HepG2 (cell line): ENCODE results near the gene CCDC8. TPM values are rescaled to one million over a fixed set of nuclear protein-coding genes. Genes with fewer than 3 reads are reported as not detected.

Experiments
- ATAC-seq: fragments of 200-7000 bp; cut with Tn5 transposase; 3 replicates; pipeline ENCODE4 v1.9.1; 2020; ENCODE audit warnings: mild to moderate bottlenecking, moderate library complexity
- BruUV-seq: library from RNA; stranded (reverse); fragments of 400-500 nt; replicated peaks from 2 replicates; lab custom pipeline; 2021; lab: Mats Ljungman, UMichigan
- CTCF ChIA-PET: fragments of 300-600 bp; formaldehyde crosslinking; extraction: SDS; loops from one replicate; lab custom pipeline; 2021; ENCODE audit warnings: low total read pairs, inconsistent platforms, low intra/inter-chr PET ratio; lab: Yijun Ruan, JAX
- POLR2A ChIA-PET: fragments of 350-600 bp; sonication (Branson Sonifier 250); formaldehyde crosslinking; loops from one replicate; lab custom pipeline; 2020; ENCODE audit warnings: antibody characterized with exemption, inconsistent platforms; lab: Yijun Ruan, JAX
- DNase-seq: peaks from one replicate; pipeline ENCODE4 v3.0.0-alpha.2; 2015; ENCODE audit warnings: low spot score
- FAIRE-seq: peaks from 3 replicates; lab custom pipeline; 2011; peaks lifted over from hg19 to GRCh38; lab: Jason Lieb, UNC
- H2AFZ ChIP-seq: one replicate; pipeline ENCODE4 v1.6.1; 2011; ENCODE audit warnings: low read length, inconsistent platforms
- H3K27ac ChIP-seq: fragments of 300-600 bp; 3 replicates; pipeline ENCODE4 v1.8.0; 2011; ENCODE audit warnings: mixed run types, mild to moderate bottlenecking, mixed read lengths, low read length, inconsistent platforms; ENCODE audit not compliant: insufficient read depth; ENCODE audit errors: extremely low read length
- H3K27me3 ChIP-seq, 2 experiments: fragments of 200-600 bp in 1 of 2; 2 replicates in 1 of 2; 3 replicates in 1 of 2; pipeline versions ENCODE4 v1.6.0 to v1.8.0; 2011; ENCODE audit warnings: low read length in 2 of 2, mild to moderate bottlenecking in 2 of 2, moderate library complexity in 2 of 2, inconsistent platforms in 1 of 2; ENCODE audit not compliant: insufficient read depth in 2 of 2, control insufficient read depth in 1 of 2
- H3K36me3 ChIP-seq, 2 experiments: fragments of 200-600 bp in 1 of 2; replicated peaks in 1 of 2; 2 replicates in 1 of 2; 3 replicates in 1 of 2; pipeline versions ENCODE4 v1.5.1 to v1.8.0; 2011; ENCODE audit warnings: low read length in 2 of 2, inconsistent platforms in 1 of 2; ENCODE audit not compliant: insufficient read depth in 2 of 2, control insufficient read depth in 1 of 2
- H3K4me1 ChIP-seq: 2 replicates; pipeline ENCODE4 v1.5.1; 2012; ENCODE audit warnings: low read length, inconsistent platforms; ENCODE audit not compliant: insufficient read depth
- H3K4me2 ChIP-seq: 2 replicates; pipeline ENCODE4 v1.6.0; 2011; ENCODE audit warnings: low read depth, low read length, inconsistent platforms
- H3K4me3 ChIP-seq, 3 experiments: fragments of 200-600 bp in 1 of 3; sonication (generic), shearing (Covaris generic) in 1 of 3; replicated peaks in 1 of 3; 2 replicates each; pipeline ENCODE4 v1.5.1; 2011 to 2016; ENCODE audit warnings: low read length in 3 of 3, inconsistent platforms in 2 of 3, low read depth in 2 of 3, mild to moderate bottlenecking in 2 of 3, control low read depth in 1 of 3, mixed read lengths in 1 of 3; ENCODE audit not compliant: insufficient read depth in 1 of 3
- H3K79me2 ChIP-seq: one replicate; pipeline ENCODE4 v1.6.1; 2011; ENCODE audit warnings: low read length, inconsistent platforms; ENCODE audit not compliant: insufficient read depth
- H3K9ac ChIP-seq: 2 replicates; pipeline ENCODE4 v1.6.0; 2011; ENCODE audit warnings: mild to moderate bottlenecking, low read depth, low read length, inconsistent platforms; ENCODE audit not compliant: insufficient read depth
- H3K9me3 ChIP-seq: 2 replicates; pipeline ENCODE4 v1.5.1; 2012; ENCODE audit warnings: mild to moderate bottlenecking, low read length
- H4K20me1 ChIP-seq: 2 replicates; pipeline ENCODE4 v1.6.0; 2011; ENCODE audit warnings: inconsistent platforms, mild to moderate bottlenecking, low read length, moderate library complexity; ENCODE audit not compliant: insufficient read depth
- ARNTL ChIP-seq: sonication (generic); formaldehyde crosslinking; IDR thresholded peaks from 2 replicates; pipeline ENCODE4 v1.4.0; 2020; ENCODE audit warnings: mild to moderate bottlenecking, missing genetic modification reagents
- MBNL3 ChIP-seq: fragments of 250-450 bp; sonication (Bioruptor Pico); conservative IDR thresholded peaks from 2 replicates; pipeline ENCODE4 v1.8.0; 2022; ENCODE audit warnings: mild to moderate bottlenecking, inconsistent platforms
- MYNN ChIP-seq: sonication (generic); formaldehyde crosslinking; IDR thresholded peaks from 2 replicates; pipeline ENCODE4 v1.4.0; 2020; ENCODE audit warnings: mild to moderate bottlenecking, low read depth, missing genetic modification reagents
- ONECUT2 ChIP-seq: sonication (generic); formaldehyde crosslinking; IDR thresholded peaks from 2 replicates; pipeline ENCODE4 v1.4.0; 2020; ENCODE audit warnings: missing genetic modification reagents
- TBX3 ChIP-seq: fragments of 450-650 bp; IDR thresholded peaks from 2 replicates; pipeline ENCODE4 v1.6.1; 2017; ENCODE audit warnings: antibody characterized with exemption, mild to moderate bottlenecking, inconsistent platforms, borderline replicate concordance
- ZNF703 ChIP-seq: sonication (generic); formaldehyde crosslinking; IDR thresholded peaks from 2 replicates; pipeline ENCODE4 v1.5.1; 2020; ENCODE audit warnings: missing genetic modification reagents, mild to moderate bottlenecking, moderate library complexity, borderline replicate concordance
- ZNF761 ChIP-seq: sonication (generic); formaldehyde crosslinking; conservative IDR thresholded peaks from 2 replicates; pipeline ENCODE4 v1.4.0; 2020; ENCODE audit warnings: mild to moderate bottlenecking, missing genetic modification reagents
- WGBS: methylation state at CpG from one replicate; pipeline ENCODE4 v1.1.6; 2017; ENCODE audit warnings: low lambda C conversion rate; 5-methylcytosine and 5-hydroxymethylcytosine counted together
- in situ Hi-C: cut with HindIII; loops from 2 replicates; pipeline ENCODE4 v1.10.0; 2017; ENCODE audit warnings: low pct_unique_long_range_greater_than_20kb; ENCODE audit not compliant: extremely low pct_ligation_motif_present
- intact Hi-C: fragments of 100-400 bp; cut with micrococcal nuclease; formaldehyde crosslinking; loops from one replicate; pipeline ENCODE4 v1.10.0; 2022; ENCODE audit not compliant: unreplicated experiment
- polyA plus RNA-seq, 8 experiments: library from polyadenylated mRNA; depleted of rRNA in 3 of 8; stranded (reverse) in 7 of 8; unstranded in 1 of 8; fragments of >200 nt; fragmentation: Illumina TruSeq in 4 of 8; extraction: Trizol in 4 of 8; gene quantifications; 2 replicates each; pipeline versions ENCODE4 v1.2.1 to v1.2.3, GENCODE V29; 2011 to 2016; ENCODE audit warnings: low read depth in 4 of 8, missing spikeins in 1 of 8, mixed read lengths in 1 of 8; ENCODE audit not compliant: insufficient read depth in 1 of 8
- total RNA-seq, 5 experiments: library from RNA; depleted of rRNA; stranded (reverse); fragments of >200 nt; fragmentation: Illumina TruSeq; extraction: Trizol; gene quantifications; 2 replicates each; pipeline ENCODE4 v1.2.3, GENCODE V29; 2016; ENCODE audit warnings: low read depth in 1 of 5
- TF ChIP-seq, protein P1 (sequence below): sonication (generic); formaldehyde crosslinking; IDR thresholded peaks from 2 replicates; pipeline ENCODE4 v1.8.1; 2022; ENCODE audit warnings: mild to moderate bottlenecking, missing genetic modification reagents
- TF ChIP-seq, protein P2 (sequence below): IDR thresholded peaks from 2 replicates; pipeline ENCODE4 v1.6.1; 2016; ENCODE audit warnings: low read depth, borderline replicate concordance
- TF ChIP-seq, protein P3 (sequence below): sonication (generic); formaldehyde crosslinking; IDR thresholded peaks from 2 replicates; pipeline ENCODE4 v1.4.0; 2020; ENCODE audit warnings: missing genetic modification reagents
- TF ChIP-seq, protein P4 (sequence below): sonication (generic); formaldehyde crosslinking; IDR thresholded peaks from 2 replicates; pipeline ENCODE4 v1.5.0; 2020; ENCODE audit warnings: mild to moderate bottlenecking, low read depth, missing genetic modification reagents, borderline replicate concordance

The CCDC8 gene
- total and polyA plus RNA-seq, 2 of the 13 experiments (the other 11 are each of a cell fraction or from before 2014, with no cell fraction given), result 0.04 TPM; not detected in 1

DNA sequence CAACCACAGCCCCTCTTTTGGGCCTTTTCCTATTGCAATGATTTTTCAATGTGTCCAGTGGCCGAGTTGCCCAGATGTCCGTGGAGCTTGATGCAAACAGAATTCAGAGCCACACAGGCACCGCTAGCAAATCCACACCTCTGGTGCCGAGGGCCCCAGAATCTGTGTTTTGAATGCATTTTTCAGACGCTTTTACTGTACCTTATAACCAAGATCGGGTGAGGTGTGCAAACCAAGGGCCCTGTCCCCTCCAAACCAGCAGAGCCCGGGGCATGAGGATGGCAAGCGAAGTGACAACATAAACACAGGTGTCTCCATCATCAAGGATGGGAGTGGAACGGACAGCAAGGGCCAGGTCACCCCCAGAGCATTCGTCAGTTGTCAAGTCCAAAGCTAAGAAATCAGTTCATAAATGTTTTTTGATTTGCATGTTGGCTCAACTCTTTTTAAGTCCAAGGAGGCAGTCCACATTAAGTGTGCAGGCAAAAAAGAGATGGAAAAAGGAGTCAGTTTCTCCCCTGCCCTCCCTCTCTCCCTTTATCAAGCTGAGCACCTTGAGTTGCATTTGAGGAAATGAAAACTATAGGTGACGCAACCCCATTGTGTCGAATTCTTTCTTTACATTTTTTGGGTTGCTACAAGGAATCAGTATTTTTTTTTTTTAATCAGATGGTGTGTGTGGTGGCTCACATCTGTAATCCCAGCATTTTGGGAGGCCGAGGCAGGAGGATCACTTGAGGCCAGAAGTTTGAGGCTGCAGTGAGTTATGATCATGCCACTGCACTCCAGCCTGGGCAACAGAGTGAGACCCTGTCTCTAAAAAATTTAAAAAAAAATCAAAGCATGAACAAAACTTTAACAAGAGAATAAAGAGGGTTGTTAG lies 2.9 kb downstream of the CCDC8 start:
- no peak for TF ChIP-seq ZNF761
- TF ChIP-seq ZNF703 (CRISPR knock-in tag), result no peak
- TF ChIP-seq, protein P1, sequence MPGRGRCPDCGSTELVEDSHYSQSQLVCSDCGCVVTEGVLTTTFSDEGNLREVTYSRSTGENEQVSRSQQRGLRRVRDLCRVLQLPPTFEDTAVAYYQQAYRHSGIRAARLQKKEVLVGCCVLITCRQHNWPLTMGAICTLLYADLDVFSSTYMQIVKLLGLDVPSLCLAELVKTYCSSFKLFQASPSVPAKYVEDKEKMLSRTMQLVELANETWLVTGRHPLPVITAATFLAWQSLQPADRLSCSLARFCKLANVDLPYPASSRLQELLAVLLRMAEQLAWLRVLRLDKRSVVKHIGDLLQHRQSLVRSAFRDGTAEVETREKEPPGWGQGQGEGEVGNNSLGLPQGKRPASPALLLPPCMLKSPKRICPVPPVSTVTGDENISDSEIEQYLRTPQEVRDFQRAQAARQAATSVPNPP (CRISPR knock-in tag), result no peak
- no peak for TF ChIP-seq ONECUT2 (CRISPR knock-in tag)
- no peak for TF ChIP-seq TBX3
- TF ChIP-seq, protein P2, sequence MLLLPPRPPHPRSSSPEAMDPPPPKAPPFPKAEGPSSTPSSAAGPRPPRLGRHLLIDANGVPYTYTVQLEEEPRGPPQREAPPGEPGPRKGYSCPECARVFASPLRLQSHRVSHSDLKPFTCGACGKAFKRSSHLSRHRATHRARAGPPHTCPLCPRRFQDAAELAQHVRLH (CRISPR knock-in tag), result no peak
- TF ChIP-seq ARNTL, result no peak
- TF ChIP-seq, protein P3, sequence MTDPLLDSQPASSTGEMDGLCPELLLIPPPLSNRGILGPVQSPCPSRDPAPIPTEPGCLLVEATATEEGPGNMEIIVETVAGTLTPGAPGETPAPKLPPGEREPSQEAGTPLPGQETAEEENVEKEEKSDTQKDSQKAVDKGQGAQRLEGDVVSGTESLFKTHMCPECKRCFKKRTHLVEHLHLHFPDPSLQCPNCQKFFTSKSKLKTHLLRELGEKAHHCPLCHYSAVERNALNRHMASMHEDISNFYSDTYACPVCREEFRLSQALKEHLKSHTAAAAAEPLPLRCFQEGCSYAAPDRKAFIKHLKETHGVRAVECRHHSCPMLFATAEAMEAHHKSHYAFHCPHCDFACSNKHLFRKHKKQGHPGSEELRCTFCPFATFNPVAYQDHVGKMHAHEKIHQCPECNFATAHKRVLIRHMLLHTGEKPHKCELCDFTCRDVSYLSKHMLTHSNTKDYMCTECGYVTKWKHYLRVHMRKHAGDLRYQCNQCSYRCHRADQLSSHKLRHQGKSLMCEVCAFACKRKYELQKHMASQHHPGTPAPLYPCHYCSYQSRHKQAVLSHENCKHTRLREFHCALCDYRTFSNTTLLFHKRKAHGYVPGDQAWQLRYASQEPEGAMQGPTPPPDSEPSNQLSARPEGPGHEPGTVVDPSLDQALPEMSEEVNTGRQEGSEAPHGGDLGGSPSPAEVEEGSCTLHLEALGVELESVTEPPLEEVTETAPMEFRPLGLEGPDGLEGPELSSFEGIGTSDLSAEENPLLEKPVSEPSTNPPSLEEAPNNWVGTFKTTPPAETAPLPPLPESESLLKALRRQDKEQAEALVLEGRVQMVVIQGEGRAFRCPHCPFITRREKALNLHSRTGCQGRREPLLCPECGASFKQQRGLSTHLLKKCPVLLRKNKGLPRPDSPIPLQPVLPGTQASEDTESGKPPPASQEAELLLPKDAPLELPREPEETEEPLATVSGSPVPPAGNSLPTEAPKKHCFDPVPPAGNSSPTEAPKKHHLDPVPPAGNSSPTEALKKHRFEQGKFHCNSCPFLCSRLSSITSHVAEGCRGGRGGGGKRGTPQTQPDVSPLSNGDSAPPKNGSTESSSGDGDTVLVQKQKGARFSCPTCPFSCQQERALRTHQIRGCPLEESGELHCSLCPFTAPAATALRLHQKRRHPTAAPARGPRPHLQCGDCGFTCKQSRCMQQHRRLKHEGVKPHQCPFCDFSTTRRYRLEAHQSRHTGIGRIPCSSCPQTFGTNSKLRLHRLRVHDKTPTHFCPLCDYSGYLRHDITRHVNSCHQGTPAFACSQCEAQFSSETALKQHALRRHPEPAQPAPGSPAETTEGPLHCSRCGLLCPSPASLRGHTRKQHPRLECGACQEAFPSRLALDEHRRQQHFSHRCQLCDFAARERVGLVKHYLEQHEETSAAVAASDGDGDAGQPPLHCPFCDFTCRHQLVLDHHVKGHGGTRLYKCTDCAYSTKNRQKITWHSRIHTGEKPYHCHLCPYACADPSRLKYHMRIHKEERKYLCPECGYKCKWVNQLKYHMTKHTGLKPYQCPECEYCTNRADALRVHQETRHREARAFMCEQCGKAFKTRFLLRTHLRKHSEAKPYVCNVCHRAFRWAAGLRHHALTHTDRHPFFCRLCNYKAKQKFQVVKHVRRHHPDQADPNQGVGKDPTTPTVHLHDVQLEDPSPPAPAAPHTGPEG, result no peak
- no peak for TF ChIP-seq MBNL3 (CRISPR knock-in tag)
- TF ChIP-seq MYNN (CRISPR knock-in tag), result no peak
- TF ChIP-seq, protein P4, sequence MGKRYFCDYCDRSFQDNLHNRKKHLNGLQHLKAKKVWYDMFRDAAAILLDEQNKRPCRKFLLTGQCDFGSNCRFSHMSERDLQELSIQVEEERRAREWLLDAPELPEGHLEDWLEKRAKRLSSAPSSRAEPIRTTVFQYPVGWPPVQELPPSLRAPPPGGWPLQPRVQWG, result no peak
- 71% methylated on average over 13 of the region's 13 CpGs for WGBS
- intact Hi-C loops (no loop called here), in situ Hi-C loops (no loop called here)
- no peak for FAIRE-seq
- no peak overlapping the region for H3K9ac ChIP-seq
- no peak for DNase-seq
- ChIA-PET CTCF (no interaction called here), POLR2A (no interaction called here)
- H3K27me3 ChIP-seq, result 0 out of 5 replicates have a peak, but pooled peaks cover 0 to 2% of the 10 kb centered on the region in 2 experiments
- H3K27ac ChIP-seq, result no peak overlapping the region
- H3K79me2 ChIP-seq, result no peaks in the 10 kb centered on the region
- H3K4me1 ChIP-seq, result peaks cover 27% of the 10 kb centered on the region
- no peak for ATAC-seq
- no peak overlapping the region for H3K4me3 ChIP-seq
- BruUV-seq, result no TSS peak
- no peaks in the 10 kb centered on the region for H4K20me1 ChIP-seq
- no peak overlapping the region for H3K4me2 ChIP-seq
- H2AFZ ChIP-seq, result no peak overlapping the region
- no peaks in the 10 kb centered on the region for H3K9me3 ChIP-seq
- H3K36me3 ChIP-seq, result no peaks in the 10 kb centered on the region
